ENCODE measurements around the gene ARMH3.
A peak's percentile ranks its signal among the peaks of the same experiment; 100 is the strongest.

Gene ARMH3

DNA sequence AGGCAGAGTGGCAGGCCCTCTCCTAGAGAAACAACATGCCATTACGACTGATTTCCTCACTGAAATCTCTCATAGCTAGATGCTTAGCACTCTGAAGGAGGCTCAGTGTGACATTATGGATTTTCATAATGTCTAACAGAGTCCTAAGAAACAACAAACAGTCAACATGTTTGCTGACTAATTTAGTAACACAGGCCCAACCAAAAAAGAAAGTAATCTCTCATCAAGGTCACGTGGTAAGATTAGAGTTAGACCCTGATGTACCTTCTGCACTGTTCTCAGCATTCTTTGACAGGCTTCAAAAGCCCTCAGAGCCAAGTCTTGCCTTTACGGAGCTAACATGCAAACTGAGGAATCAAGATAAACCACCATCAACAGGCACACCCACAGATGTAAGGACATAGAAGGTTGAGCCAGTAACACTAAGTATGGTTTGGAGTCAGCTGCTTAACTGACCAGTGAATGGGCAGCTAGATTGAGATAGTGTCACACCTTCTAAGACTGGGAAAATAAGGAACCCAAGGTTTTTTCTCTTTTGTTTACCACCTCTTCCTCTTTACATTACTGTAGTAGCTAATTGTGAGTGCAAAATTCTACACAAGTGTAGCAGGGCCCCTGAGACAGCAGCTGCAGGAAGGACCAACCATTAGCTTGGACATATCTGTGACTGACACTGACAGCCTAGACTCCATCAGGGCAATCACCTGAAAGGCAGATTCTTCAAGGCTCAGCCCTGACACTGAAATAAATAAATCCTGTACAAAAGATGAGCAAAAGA is 197.1 kb downstream of the ARMH3 start:
- TF ChIP-seq POLR2A (IDR thresholded peaks at IDR 0.05; ENCODE audit: low read depth, low read length), result no peak
- no peak for TF ChIP-seq TAF1 (IDR thresholded peaks at IDR 0.05; ENCODE audit: borderline replicate concordance, low read depth, low read length)
- TF ChIP-seq POLR2AphosphoS5 (IDR thresholded peaks at IDR 0.05; ENCODE audit: low read depth, low read length), result no peak
- FAIRE-seq (peak; percentile 92), DNase-seq (ENCODE audit: insufficient read length) (no peak)

- DNase-seq (ENCODE audit: insufficient read length) (no peak), FAIRE-seq (peak; percentile 82)
- TF ChIP-seq POLR2A (IDR thresholded peaks at IDR 0.05; ENCODE audit: low read depth, low read length), result no peak
- TF ChIP-seq TAF1 (IDR thresholded peaks at IDR 0.05; ENCODE audit: borderline replicate concordance, low read depth, low read length), result no peak
- TF ChIP-seq POLR2AphosphoS5 (IDR thresholded peaks at IDR 0.05; ENCODE audit: low read depth, low read length), result no peak
Measured at GRCh38 chr10:101857802-101858476, 198.0 kb downstream of the ARMH3 start.

DNA sequence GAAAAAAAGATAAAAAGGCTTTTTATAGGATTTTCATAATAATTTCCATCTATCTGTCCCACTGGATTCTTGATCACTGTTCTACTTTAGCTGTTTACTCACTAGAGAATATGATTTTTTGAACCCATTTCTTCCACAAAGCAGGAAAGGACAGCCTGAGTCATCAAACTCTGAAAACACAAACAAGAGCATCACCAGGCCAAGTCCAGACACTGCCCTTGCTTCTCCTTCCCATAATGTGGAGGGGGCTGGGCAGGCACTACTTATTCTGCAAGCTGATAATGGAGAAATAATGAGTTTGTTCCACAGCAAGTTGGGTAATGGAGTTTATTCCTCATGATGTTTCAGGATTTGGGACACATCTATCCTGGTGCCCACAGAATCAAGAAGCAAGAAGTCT is 199.3 kb downstream of the ARMH3 start:
- DNase-seq (ENCODE audit: insufficient read length), result no peak
- TF ChIP-seq TAF1 (IDR thresholded peaks at IDR 0.05; ENCODE audit: borderline replicate concordance, low read depth, low read length), result no peak
- TF ChIP-seq POLR2A (IDR thresholded peaks at IDR 0.05; ENCODE audit: low read depth, low read length), result no peak
- no peak for TF ChIP-seq POLR2AphosphoS5 (IDR thresholded peaks at IDR 0.05; ENCODE audit: low read depth, low read length)
- FAIRE-seq, result no peak

DNA sequence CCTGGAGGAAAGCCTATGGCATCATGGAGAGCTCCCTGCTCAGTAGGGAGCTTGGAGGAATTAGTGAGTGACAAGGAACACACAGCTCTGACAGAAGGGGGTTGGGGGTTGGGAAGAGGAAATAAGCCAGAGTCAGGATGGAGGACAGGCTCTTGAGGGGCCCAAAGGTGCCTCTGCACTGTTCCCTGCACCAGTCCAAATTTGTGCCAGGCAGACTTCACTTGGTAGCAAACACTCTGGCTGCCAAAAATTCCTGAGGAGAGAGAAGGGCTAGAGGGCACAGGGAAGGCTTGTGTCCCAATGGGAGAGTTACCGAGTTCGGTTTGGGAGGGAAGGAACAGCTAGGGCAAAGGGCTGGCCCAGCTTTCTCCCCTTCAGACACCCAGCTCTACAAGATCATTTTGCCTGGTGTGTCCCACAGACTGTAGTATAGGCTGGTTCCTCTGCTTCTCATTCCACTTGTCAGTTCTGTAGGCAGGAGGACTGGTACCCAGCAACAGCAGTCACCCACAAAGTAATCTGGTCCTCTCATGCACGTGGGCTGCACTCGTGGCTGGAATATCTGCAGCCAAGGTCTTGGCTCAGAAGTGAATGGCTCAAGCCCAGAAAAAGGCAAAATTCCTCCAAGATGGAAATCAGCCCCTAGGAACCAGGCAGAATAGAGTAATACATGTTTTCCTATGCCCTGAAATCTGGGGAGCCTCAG is 204.4 kb downstream of the ARMH3 start:
- DNase-seq (ENCODE audit: insufficient read length) (no peak), FAIRE-seq (no peak)
- no peak for TF ChIP-seq TAF1 (IDR thresholded peaks at IDR 0.05; ENCODE audit: borderline replicate concordance, low read depth, low read length)
- no peak for TF ChIP-seq POLR2A (IDR thresholded peaks at IDR 0.05; ENCODE audit: low read depth, low read length)
- TF ChIP-seq POLR2AphosphoS5 (IDR thresholded peaks at IDR 0.05; ENCODE audit: low read depth, low read length), result no peak

DNA sequence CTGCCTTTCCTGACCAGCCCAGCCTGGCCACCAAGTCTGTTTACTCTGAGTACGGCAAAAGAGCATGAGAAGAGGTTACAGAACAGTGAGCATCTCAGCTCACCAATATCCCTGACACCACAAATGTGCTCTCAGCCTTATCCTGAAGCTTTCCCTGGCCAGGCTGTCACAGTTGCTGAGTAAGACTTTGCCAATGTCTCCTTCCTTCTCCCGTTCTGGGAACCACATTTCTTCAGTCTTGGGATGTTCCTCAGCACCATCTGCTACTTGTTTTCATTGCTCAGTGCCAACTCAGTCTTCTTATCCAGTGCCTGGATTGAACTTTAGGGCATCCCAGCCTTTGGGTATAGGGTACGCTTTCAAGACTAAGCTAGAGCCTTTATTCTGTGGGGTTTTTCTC is 205.2 kb downstream of the ARMH3 start:
- DNase-seq (ENCODE audit: insufficient read length) (no peak), FAIRE-seq (peak; percentile 17)
- TF ChIP-seq TAF1 (IDR thresholded peaks at IDR 0.05; ENCODE audit: borderline replicate concordance, low read depth, low read length), result no peak
- TF ChIP-seq POLR2AphosphoS5 (IDR thresholded peaks at IDR 0.05; ENCODE audit: low read depth, low read length), result no peak
- TF ChIP-seq POLR2A (IDR thresholded peaks at IDR 0.05; ENCODE audit: low read depth, low read length), result no peak

DNA sequence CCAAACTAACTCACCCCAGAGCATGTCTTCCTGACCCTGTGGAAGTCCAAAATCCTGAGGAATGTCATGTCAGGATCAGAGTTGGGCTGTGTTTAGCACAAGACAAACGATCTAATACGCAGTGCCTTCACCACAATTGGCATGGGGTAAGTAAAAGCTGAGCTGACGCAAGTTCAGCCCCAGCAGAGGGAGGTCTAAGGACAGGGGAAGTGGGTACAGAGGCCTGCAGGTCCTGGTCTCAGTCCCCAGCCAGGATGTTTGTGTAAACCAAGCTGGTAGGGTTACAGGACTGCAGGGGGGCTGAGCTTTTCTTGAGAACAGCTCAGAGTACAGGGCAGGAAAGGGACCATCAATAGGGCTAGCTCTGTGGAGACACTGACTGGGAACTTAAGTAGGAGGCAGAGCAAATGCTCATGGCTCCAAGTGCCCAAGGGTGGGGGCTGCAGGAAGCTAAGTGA is 207.1 kb downstream of the ARMH3 start:
- TF ChIP-seq POLR2AphosphoS5 (IDR thresholded peaks at IDR 0.05; ENCODE audit: low read depth, low read length), result no peak
- no peak for TF ChIP-seq TAF1 (IDR thresholded peaks at IDR 0.05; ENCODE audit: borderline replicate concordance, low read depth, low read length)
- no peak for TF ChIP-seq POLR2A (IDR thresholded peaks at IDR 0.05; ENCODE audit: low read depth, low read length)
- no peak for DNase-seq (ENCODE audit: insufficient read length)
- no peak for FAIRE-seq

- FAIRE-seq (no peak), DNase-seq (ENCODE audit: insufficient read length) (no peak)
- TF ChIP-seq TAF1 (IDR thresholded peaks at IDR 0.05; ENCODE audit: borderline replicate concordance, low read depth, low read length) (no peak), POLR2A (IDR thresholded peaks at IDR 0.05; ENCODE audit: low read depth, low read length) (no peak), POLR2AphosphoS5 (IDR thresholded peaks at IDR 0.05; ENCODE audit: low read depth, low read length) (no peak)
Measured at GRCh38 chr10:101848408-101848807, 207.6 kb downstream of the ARMH3 start.

GRCh38 chr10:101845893-101846292 is 210.1 kb downstream of the ARMH3 start:
- DNase-seq (ENCODE audit: insufficient read length), result no peak
- FAIRE-seq, result no peak
- TF ChIP-seq POLR2A (IDR thresholded peaks at IDR 0.05; ENCODE audit: low read depth, low read length) (no peak), POLR2AphosphoS5 (IDR thresholded peaks at IDR 0.05; ENCODE audit: low read depth, low read length) (no peak)

DNA sequence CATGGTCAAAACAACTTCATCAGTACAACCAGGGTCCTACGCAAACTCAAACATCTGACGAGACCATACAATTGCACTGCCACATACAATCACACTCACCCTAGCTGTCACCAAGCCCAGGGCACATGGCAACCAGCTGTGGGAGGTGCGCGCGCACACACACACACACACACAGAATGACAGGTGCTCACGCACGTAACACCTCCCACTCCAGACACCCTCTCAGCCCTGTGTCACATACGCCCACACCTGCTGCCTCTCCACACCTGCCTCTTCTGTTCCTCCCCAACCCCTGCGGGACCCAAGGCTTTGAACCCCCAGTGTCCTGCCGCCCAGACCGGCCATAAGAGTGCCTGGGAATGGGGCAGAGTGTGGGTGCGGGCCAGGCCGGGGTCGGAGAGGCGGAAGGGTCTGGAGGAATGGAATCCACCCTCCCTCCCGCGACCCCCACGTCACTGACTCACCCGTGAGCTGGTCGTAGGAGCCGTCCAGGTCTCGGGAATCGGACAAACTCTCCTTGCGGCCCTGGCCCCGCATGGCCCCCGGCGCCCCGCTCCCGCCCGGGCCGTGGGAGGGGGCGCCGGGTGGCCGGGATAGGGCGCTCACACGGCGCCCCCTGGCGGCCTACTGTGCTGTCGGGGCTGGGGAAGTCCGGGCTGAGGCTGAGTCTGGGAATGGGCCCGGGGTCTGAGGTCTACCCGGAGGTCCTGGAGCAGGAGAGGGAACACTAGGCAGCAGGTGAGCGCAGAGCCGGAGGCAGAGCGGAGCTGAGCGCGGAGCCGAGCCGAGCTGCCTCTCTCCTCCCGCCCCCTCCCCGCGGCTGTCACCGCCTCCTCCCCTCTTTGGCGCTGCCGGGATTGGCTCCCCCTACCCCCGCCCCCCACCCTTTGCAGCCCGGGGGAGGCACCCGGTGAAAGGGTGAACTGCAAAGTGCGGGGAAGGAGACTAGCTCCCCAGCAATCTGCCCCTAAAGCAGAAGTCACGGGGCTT is 212.6 kb downstream of the ARMH3 start, which contains the start of gene KCNIP2:
KCNIP2 (minus strand) TSS at position 769 of the 990 bp plus-strand sequence; CDS start at position 537, 232 bp downstream.
- DNase-seq (ENCODE audit: insufficient read length) (peak; percentile 73), FAIRE-seq (peak; percentile 90)

GRCh38 chr10:101841826-101842225 is 214.1 kb downstream of the ARMH3 start:
- FAIRE-seq, result peak; percentile 57
- no peak for TF ChIP-seq POLR2AphosphoS5 (IDR thresholded peaks at IDR 0.05; ENCODE audit: low read depth, low read length)
- no peak for TF ChIP-seq POLR2A (IDR thresholded peaks at IDR 0.05; ENCODE audit: low read depth, low read length)
- no peak for TF ChIP-seq TAF1 (IDR thresholded peaks at IDR 0.05; ENCODE audit: borderline replicate concordance, low read depth, low read length)
- no peak for DNase-seq (ENCODE audit: insufficient read length)

More for the DNA sequence above, 212.6 kb downstream of the ARMH3 start, which contains the start of gene KCNIP2:
- TF ChIP-seq TAF1 (IDR thresholded peaks at IDR 0.05; ENCODE audit: borderline replicate concordance, low read depth, low read length), result no peak
- no peak for TF ChIP-seq POLR2AphosphoS5 (IDR thresholded peaks at IDR 0.05; ENCODE audit: low read depth, low read length)
- TF ChIP-seq POLR2A (IDR thresholded peaks at IDR 0.05; ENCODE audit: low read depth, low read length), result no peak

Data from GM12892 (cell line).